ENCODE results near the gene PITPNM3. TPM values are rescaled to one million over a fixed set of nuclear protein-coding genes. Genes with fewer than 3 reads are reported as not detected.

PITPNM3 gene
- total RNA-seq, 4 donors from 2014 or later: 12.7 to 51.6 (median 29.7) TPM

DNA sequence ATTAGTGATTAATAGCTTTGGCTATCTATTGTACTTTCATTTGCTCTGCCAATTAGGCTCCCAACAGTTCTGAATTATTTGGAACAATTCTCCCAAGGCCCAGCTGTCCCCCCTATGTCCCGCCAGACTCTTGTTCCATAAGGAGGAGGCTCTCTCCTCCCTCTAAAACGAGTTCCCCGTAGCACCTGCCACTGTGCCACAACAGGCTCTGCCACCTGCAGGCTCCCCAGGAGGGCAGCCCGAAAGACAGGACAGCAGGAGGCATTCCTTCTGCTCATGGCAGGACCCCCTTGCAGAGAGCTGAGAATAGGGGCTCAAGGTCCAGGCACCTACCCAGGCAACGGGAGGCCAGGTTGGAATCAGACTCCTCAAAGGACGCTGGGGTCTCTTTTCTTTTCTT is 9.0 kb downstream of the PITPNM3 start:
- DNase-seq: no peak
- no peaks in the 10 kb centered on the region for H3K27me3 ChIP-seq
- 90 to 100% methylated on average over 1 to 6 of the region's 6 CpGs for WGBS, 2 donors (ENCODE audit: low coverage in 1 of 2)
- TF ChIP-seq EP300 (IDR thresholded peaks at IDR 0.05; ENCODE audit: low read depth) (no peak), POLR2A (IDR thresholded peaks at IDR 0.05) (no peak), POLR2AphosphoS5 (IDR thresholded peaks at IDR 0.05) (no peak)
- TF ChIP-seq, protein P1, sequence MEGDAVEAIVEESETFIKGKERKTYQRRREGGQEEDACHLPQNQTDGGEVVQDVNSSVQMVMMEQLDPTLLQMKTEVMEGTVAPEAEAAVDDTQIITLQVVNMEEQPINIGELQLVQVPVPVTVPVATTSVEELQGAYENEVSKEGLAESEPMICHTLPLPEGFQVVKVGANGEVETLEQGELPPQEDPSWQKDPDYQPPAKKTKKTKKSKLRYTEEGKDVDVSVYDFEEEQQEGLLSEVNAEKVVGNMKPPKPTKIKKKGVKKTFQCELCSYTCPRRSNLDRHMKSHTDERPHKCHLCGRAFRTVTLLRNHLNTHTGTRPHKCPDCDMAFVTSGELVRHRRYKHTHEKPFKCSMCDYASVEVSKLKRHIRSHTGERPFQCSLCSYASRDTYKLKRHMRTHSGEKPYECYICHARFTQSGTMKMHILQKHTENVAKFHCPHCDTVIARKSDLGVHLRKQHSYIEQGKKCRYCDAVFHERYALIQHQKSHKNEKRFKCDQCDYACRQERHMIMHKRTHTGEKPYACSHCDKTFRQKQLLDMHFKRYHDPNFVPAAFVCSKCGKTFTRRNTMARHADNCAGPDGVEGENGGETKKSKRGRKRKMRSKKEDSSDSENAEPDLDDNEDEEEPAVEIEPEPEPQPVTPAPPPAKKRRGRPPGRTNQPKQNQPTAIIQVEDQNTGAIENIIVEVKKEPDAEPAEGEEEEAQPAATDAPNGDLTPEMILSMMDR (IDR thresholded peaks at IDR 0.05): no peak
- H3K4me3 ChIP-seq: no peak overlapping the region
- H3K4me1 ChIP-seq: peaks cover 11 to 22% (median 11%) of the 10 kb centered on the region in 4 donors
- no peaks in the 10 kb centered on the region for H3K36me3 ChIP-seq
- intact Hi-C loops (cut with DNase I; ENCODE audit: low total_unique reads): no loop called here
- H3K9me3 ChIP-seq: no peaks in the 10 kb centered on the region
- H3K27ac ChIP-seq: no peak overlapping the region
- in situ Hi-C loops (cut with MboI; ENCODE audit: low pct_ligation_motif_present in 1 of 4, low pct_unique_long_range_greater_than_20kb in 1 of 4, low sequenced_read_pairs in 3 of 4): no loop called here

DNA sequence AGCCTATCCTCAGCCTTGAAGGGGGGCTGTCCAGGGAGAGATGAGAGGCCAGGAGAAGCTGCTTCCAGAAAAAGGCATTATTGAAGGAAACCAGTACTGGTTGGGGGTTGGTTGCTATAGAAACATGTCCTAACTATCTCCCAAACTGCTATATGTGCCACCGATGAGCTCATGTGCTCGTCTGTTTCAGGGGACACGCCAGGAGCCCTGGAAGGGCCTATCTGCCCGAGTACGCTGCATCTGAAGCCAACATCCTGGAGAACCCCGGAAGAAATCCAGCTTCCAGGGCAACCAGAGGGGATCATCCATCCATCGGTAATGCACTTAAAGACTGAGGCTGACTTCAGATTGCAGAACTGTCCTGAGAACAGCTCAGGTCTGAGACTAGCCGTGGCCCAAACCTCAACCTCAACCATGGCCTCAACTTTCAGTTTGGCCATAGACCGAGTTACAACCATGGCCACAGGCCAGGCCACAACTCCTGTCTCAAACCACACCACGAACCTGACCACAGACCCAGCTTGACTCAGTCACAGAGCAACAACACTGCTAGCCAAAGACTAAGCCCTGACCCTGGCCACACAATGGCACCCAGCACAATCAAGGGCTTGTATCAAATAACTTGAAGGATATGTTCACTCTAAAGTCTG is 10.2 kb downstream of the PITPNM3 start:
- 77% methylated on average over 9 of the region's 10 CpGs; no CpG with 5 or more reads in 1 of the 2 donors for WGBS, 2 donors (ENCODE audit: low coverage in 1 of 2)
- TF ChIP-seq EP300 (IDR thresholded peaks at IDR 0.05; ENCODE audit: low read depth): no peak
- TF ChIP-seq POLR2A (IDR thresholded peaks at IDR 0.05): no peak
- no peak for TF ChIP-seq POLR2AphosphoS5 (IDR thresholded peaks at IDR 0.05)
- TF ChIP-seq, protein P1 (IDR thresholded peaks at IDR 0.05): no peak
- no peaks in the 10 kb centered on the region for H3K9me3 ChIP-seq
- no peaks in the 10 kb centered on the region for H3K36me3 ChIP-seq
- no peak overlapping the region for H3K4me3 ChIP-seq
- no peaks in the 10 kb centered on the region for H3K27me3 ChIP-seq
- in situ Hi-C loops (cut with MboI; ENCODE audit: low pct_ligation_motif_present in 1 of 4, low pct_unique_long_range_greater_than_20kb in 1 of 4, low sequenced_read_pairs in 3 of 4): no loop called here
- no peak overlapping the region for H3K27ac ChIP-seq
- intact Hi-C loops (cut with DNase I; ENCODE audit: low total_unique reads): no loop called here
- peaks cover 0 to 11% (median 7%) of the 10 kb centered on the region in 4 donors for H3K4me1 ChIP-seq
- no peak for DNase-seq

DNA sequence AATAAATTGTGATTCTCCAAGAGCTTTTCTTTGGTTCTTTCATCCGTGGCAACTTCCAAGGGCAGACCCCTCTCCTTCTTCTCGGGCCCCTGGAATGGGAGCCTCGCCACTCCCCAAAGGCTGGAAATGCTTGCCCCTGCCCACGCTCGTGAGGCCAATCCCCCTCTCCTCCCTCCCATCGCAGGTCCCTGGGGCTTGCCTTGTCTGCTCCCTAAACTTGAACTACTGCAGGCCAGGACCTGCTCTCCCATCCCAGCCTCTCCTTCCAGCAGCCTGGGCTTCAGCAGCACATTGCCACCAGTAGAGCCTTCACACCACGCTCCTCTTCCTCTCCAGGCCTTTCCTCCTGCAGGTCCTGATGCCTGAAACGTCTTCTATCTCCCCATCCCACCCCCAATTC is 11.1 kb downstream of the PITPNM3 start:
- TF ChIP-seq POLR2A (IDR thresholded peaks at IDR 0.05) (no peak), EP300 (IDR thresholded peaks at IDR 0.05; ENCODE audit: low read depth) (no peak), POLR2AphosphoS5 (IDR thresholded peaks at IDR 0.05) (no peak)
- TF ChIP-seq, protein P1 (IDR thresholded peaks at IDR 0.05): no peak
- Histone ChIP-seq H3K27ac (no peak overlapping the region), H3K4me3 (no peak overlapping the region), H3K4me1 (peaks cover 0 to 11% (median 7%) of the 10 kb centered on the region in 4 donors), H3K9me3 (no peaks in the 10 kb centered on the region), H3K36me3 (no peaks in the 10 kb centered on the region), H3K27me3 (no peaks in the 10 kb centered on the region)
- intact Hi-C loops (cut with DNase I; ENCODE audit: low total_unique reads) (no loop called here), in situ Hi-C loops (cut with MboI; ENCODE audit: low pct_ligation_motif_present in 1 of 4, low pct_unique_long_range_greater_than_20kb in 1 of 4, low sequenced_read_pairs in 3 of 4) (no loop called here)
- no peak for DNase-seq
- 40 to 76% methylated on average over 1 to 8 of the region's 8 CpGs for WGBS, 2 donors (ENCODE audit: low coverage in 1 of 2)

DNA sequence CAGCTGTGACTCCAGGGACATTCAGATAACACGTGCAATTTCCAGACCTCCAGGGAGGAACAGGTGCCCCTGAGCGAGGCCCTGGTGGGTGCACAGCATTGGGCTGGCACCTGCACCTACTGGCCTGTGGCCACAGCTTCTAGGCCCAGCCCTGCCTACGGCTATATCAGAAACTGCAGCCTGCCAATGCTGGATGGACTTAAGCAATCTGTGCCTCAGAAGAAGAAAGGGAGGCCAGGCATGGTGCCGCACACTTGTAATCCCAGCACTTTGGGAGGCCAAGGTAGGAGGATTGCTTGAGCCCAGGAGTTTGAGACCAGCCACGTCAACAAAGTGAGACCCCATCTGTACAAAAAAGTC is 12.4 kb downstream of the PITPNM3 start:
- H3K36me3 ChIP-seq: no peaks in the 10 kb centered on the region
- in situ Hi-C loops (cut with MboI; ENCODE audit: low pct_ligation_motif_present in 1 of 4, low pct_unique_long_range_greater_than_20kb in 1 of 4, low sequenced_read_pairs in 3 of 4) (no loop called here), intact Hi-C loops (cut with DNase I; ENCODE audit: low total_unique reads) (no loop called here)
- peaks cover 0 to 11% (median 7%) of the 10 kb centered on the region in 4 donors for H3K4me1 ChIP-seq
- no peaks in the 10 kb centered on the region for H3K9me3 ChIP-seq
- H3K27ac ChIP-seq: no peak overlapping the region
- H3K4me3 ChIP-seq: no peak overlapping the region
- DNase-seq: no peak
- 84% methylated on average over 5 of the region's 5 CpGs; no CpG with 5 or more reads in 1 of the 2 donors for WGBS, 2 donors (ENCODE audit: low coverage in 1 of 2)
- TF ChIP-seq POLR2A (IDR thresholded peaks at IDR 0.05) (no peak), EP300 (IDR thresholded peaks at IDR 0.05; ENCODE audit: low read depth) (no peak), POLR2AphosphoS5 (IDR thresholded peaks at IDR 0.05) (no peak)
- TF ChIP-seq, protein P1 (IDR thresholded peaks at IDR 0.05): no peak
- no peaks in the 10 kb centered on the region for H3K27me3 ChIP-seq

Data from transverse colon (tissue), 4 donors.